ENCODE results near the gene RAB11FIP3. TPM values are rescaled to one million over a fixed set of nuclear protein-coding genes. Genes with fewer than 3 reads are reported as not detected.
"Not testable (repeated sequence)": the region's sequence is repeated elsewhere in the genome, so short reads cannot be mapped to it uniquely, and the experiment has no call there.

The RAB11FIP3 gene
- total RNA-seq, 1 experiment from 2014 or later = 35.8 TPM

- no peak overlapping the region for H3K4me3 Mint-ChIP-seq (ENCODE audit: unreplicated experiment)
- intact Hi-C loops (cut with micrococcal nuclease; ENCODE audit: unreplicated experiment) = no loop called here
- H3K36me3 Mint-ChIP-seq (ENCODE audit: insufficient read depth, unreplicated experiment) = peaks cover 20% of the 10 kb centered on the region
- BruUV-seq (replicated peaks) = no TSS peak
- no peaks in the 10 kb centered on the region for H3K4me1 Mint-ChIP-seq (ENCODE audit: low read depth, unreplicated experiment)
- CTCF ChIA-PET = no interaction called here
- H3K9me3 Mint-ChIP-seq (ENCODE audit: unreplicated experiment) = no peaks in the 10 kb centered on the region
- POLR2A ChIA-PET = no interaction called here
- Histone ChIP-seq H3K4me3 (ENCODE audit: low read depth, low read length) (no peak overlapping the region), H3K4me1 (no peaks in the 10 kb centered on the region), H3K36me3 (ENCODE audit: control insufficient read depth, insufficient read depth, low read length) (no peaks in the 10 kb centered on the region; the same call in none of the 2 replicates), H3K9me3 (no peaks in the 10 kb centered on the region), H3K27me3 (replicated peaks; ENCODE audit: control insufficient read depth, insufficient read depth, low read length) (no peaks in the 10 kb centered on the region)
- no peaks in the 10 kb centered on the region for H3K27me3 Mint-ChIP-seq (ENCODE audit: insufficient read depth, unreplicated experiment)
- DNase-seq = peak in 1 of 2 experiments; percentile 29
- no peak overlapping the region for H3K27ac Mint-ChIP-seq (ENCODE audit: unreplicated experiment)
- TF ChIP-seq, protein P1, sequence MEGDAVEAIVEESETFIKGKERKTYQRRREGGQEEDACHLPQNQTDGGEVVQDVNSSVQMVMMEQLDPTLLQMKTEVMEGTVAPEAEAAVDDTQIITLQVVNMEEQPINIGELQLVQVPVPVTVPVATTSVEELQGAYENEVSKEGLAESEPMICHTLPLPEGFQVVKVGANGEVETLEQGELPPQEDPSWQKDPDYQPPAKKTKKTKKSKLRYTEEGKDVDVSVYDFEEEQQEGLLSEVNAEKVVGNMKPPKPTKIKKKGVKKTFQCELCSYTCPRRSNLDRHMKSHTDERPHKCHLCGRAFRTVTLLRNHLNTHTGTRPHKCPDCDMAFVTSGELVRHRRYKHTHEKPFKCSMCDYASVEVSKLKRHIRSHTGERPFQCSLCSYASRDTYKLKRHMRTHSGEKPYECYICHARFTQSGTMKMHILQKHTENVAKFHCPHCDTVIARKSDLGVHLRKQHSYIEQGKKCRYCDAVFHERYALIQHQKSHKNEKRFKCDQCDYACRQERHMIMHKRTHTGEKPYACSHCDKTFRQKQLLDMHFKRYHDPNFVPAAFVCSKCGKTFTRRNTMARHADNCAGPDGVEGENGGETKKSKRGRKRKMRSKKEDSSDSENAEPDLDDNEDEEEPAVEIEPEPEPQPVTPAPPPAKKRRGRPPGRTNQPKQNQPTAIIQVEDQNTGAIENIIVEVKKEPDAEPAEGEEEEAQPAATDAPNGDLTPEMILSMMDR (IDR thresholded peaks at IDR 0.05; ENCODE audit: insufficient read depth in 1 of 2, low read depth in 1 of 2, low read length in 1 of 2, severe bottlenecking in 1 of 2, unreplicated experiment in 1 of 2) = no peak
Observed at GRCh38 chr16:376817-377418, 48.5 kb upstream of the RAB11FIP3 start.

DNA sequence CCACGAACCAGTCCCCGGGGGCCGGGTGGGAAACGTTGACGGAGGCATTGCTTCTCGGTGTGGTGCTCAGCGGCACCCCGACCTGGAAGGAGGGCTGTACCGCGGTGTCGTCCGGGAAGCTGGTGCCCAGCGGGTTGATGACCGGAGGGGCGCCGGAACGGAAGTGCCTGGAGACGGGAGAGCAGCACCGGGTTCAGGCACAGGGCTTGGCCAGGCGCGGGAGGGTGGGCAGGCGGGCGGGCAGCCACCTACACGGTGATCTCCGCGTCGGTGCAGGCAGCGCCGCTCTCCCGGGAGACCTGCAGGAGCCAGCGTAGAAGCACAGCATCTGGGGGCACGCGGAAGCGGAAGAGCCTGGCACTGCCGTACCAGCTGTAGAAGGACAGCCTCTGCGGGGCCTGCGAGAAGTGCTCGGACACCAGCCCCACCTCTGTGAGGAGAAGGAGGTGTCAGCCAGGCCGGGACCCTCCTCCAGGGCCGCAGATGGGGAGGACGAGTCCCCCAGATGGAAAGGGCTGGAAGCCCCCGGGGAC lies 48.0 kb upstream of the RAB11FIP3 start:
- ChIA-PET POLR2A (no interaction called here), CTCF (no interaction called here)
- intact Hi-C loops (cut with micrococcal nuclease; ENCODE audit: unreplicated experiment) = no loop called here
- Histone ChIP-seq H3K9me3 (no peaks in the 10 kb centered on the region), H3K36me3 (ENCODE audit: control insufficient read depth, insufficient read depth, low read length) (no peaks in the 10 kb centered on the region; the same call in none of the 2 replicates), H3K4me3 (ENCODE audit: low read depth, low read length) (no peak overlapping the region), H3K4me1 (no peaks in the 10 kb centered on the region), H3K27me3 (replicated peaks; ENCODE audit: control insufficient read depth, insufficient read depth, low read length) (no peaks in the 10 kb centered on the region)
- TF ChIP-seq, protein P1 (IDR thresholded peaks at IDR 0.05; ENCODE audit: insufficient read depth in 1 of 2, low read depth in 1 of 2, low read length in 1 of 2, severe bottlenecking in 1 of 2, unreplicated experiment in 1 of 2) = no peak
- H3K9me3 Mint-ChIP-seq (ENCODE audit: unreplicated experiment) = no peaks in the 10 kb centered on the region
- no TSS peak for BruUV-seq (replicated peaks)
- H3K4me3 Mint-ChIP-seq (ENCODE audit: unreplicated experiment) = no peak overlapping the region
- H3K27me3 Mint-ChIP-seq (ENCODE audit: insufficient read depth, unreplicated experiment) = no peaks in the 10 kb centered on the region
- no peaks in the 10 kb centered on the region for H3K4me1 Mint-ChIP-seq (ENCODE audit: low read depth, unreplicated experiment)
- DNase-seq = no peak
- H3K36me3 Mint-ChIP-seq (ENCODE audit: insufficient read depth, unreplicated experiment) = peaks cover 20% of the 10 kb centered on the region
- H3K27ac Mint-ChIP-seq (ENCODE audit: unreplicated experiment) = no peak overlapping the region

DNA sequence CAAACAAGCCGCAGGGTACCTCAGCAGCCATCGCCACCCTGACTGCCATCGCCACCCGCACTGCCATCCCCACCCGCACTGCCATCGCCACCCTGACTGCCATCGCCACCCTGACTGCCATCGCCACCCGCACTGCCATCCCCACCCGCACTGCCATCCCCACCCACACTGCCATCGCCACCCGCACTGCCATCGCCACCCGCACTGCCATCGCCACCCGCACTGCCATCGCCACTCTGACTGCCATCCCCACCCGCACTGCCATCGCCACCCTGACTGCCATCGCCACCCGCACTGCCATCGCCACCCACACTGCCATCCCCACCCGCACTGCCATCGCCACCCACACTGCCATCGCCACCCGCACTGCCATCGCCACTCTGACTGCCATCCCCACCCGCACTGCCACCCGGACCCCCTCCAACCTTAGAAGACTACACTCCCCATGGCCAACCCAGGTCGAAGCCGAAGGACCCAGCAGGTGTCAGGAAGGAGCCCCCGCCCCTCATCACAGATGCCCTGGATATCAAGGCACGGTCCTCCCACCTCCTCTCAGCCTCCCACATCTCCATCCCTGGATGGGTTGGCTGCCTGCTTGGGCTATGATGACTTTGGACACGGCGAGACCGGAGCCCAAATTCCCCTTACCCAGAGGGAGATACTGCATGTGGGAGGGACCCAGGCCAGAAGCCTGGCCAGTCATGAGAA lies 47.2 kb upstream of the RAB11FIP3 start:
- H3K27ac Mint-ChIP-seq (ENCODE audit: unreplicated experiment); H3K4me3 Mint-ChIP-seq (ENCODE audit: unreplicated experiment); H3K4me3 ChIP-seq (ENCODE audit: low read depth, low read length); CTCF ChIA-PET; H3K27me3 ChIP-seq (replicated peaks; ENCODE audit: control insufficient read depth, insufficient read depth, low read length); H3K27me3 Mint-ChIP-seq (ENCODE audit: insufficient read depth, unreplicated experiment); intact Hi-C loops (cut with micrococcal nuclease; ENCODE audit: unreplicated experiment); H3K36me3 ChIP-seq (ENCODE audit: control insufficient read depth, insufficient read depth, low read length); H3K4me1 Mint-ChIP-seq (ENCODE audit: low read depth, unreplicated experiment); BruUV-seq (replicated peaks); H3K9me3 Mint-ChIP-seq (ENCODE audit: unreplicated experiment); POLR2A ChIA-PET; H3K4me1 ChIP-seq; H3K9me3 ChIP-seq: not testable (repeated sequence)
- peaks cover 20% of the 10 kb centered on the region for H3K36me3 Mint-ChIP-seq (ENCODE audit: insufficient read depth, unreplicated experiment)
- peak in 1 of 2 experiments; percentile 27 for DNase-seq

All from Caco-2 (cell line).